IMR-90 (cell line): ENCODE measurements around the gene PRDM1. TPM values are rescaled to one million over a fixed set of nuclear protein-coding genes. Genes with fewer than 3 reads are reported as not detected.

Experiments used
- ATAC-seq: fragments of 200-7000 bp; cut with Tn5 transposase; 2 replicates; pipeline ENCODE4 v1.9.1; 2020; ENCODE audit warnings: low read depth, mild to moderate bottlenecking, moderate library complexity
- BruUV-seq: library from RNA; stranded (reverse); fragments of 400-500 nt; replicated peaks from 2 replicates; lab custom pipeline; 2021; lab: Mats Ljungman, UMichigan
- CTCF ChIA-PET: fragments of 300-600 bp; formaldehyde crosslinking; extraction: SDS; loops from one replicate; lab custom pipeline; 2021; ENCODE audit warnings: antibody characterized with exemption; lab: Yijun Ruan, JAX
- POLR2A ChIA-PET: fragments of 300-600 bp; sonication (Branson Sonifier 250); formaldehyde crosslinking; loops from one replicate; lab custom pipeline; 2022; ENCODE audit warnings: antibody characterized with exemption; ENCODE audit not compliant: unreplicated experiment; lab: Charles Lee
- DNase-seq: peaks from one replicate; pipeline ENCODE4 v3.0.0; 2013
- H2AFZ ChIP-seq: replicated peaks from 2 replicates; pipeline ENCODE3; 2013; ENCODE audit warnings: low read length, mild to moderate bottlenecking; ENCODE audit not compliant: poor library complexity
- H2AK5ac ChIP-seq: 2 replicates; pipeline ENCODE4 v1.6.1; 2013; ENCODE audit warnings: low read depth, low read length, inconsistent platforms
- H2AK9ac ChIP-seq: replicated peaks from 2 replicates; pipeline ENCODE3; 2013; ENCODE audit warnings: mild to moderate bottlenecking, low read depth, low read length, moderate library complexity; ENCODE audit not compliant: poor library complexity
- H2BK120ac ChIP-seq: 2 replicates; pipeline ENCODE4 v1.6.1; 2013; ENCODE audit warnings: low read depth, low read length, inconsistent platforms
- H2BK15ac ChIP-seq: 3 replicates; pipeline ENCODE4 v1.6.1; 2013; ENCODE audit warnings: low read depth, low read length, inconsistent platforms
- H2BK20ac ChIP-seq: 2 replicates; pipeline ENCODE4 v1.6.1; 2013; ENCODE audit warnings: low read depth, mild to moderate bottlenecking, inconsistent platforms, low read length, moderate library complexity
- H2BK5ac ChIP-seq: 2 replicates; pipeline ENCODE4 v1.6.1; 2013; ENCODE audit warnings: mild to moderate bottlenecking, low read depth, low read length, inconsistent platforms; ENCODE audit not compliant: poor library complexity, severe bottlenecking
- H3K14ac ChIP-seq: replicated peaks from 2 replicates; pipeline ENCODE4 v1.6.1; 2013; ENCODE audit warnings: low read depth, low read length, inconsistent platforms
- H3K18ac ChIP-seq: 2 replicates; pipeline ENCODE4 v1.6.1; 2013; ENCODE audit warnings: low read depth, low read length, control low read depth
- H3K23ac ChIP-seq: 2 replicates; pipeline ENCODE4 v1.6.1; 2013; ENCODE audit warnings: low read depth, low read length, inconsistent platforms
- H3K27ac ChIP-seq: 2 replicates; pipeline ENCODE4 v1.5.1; 2013; ENCODE audit warnings: mild to moderate bottlenecking, control low read depth, low read length; ENCODE audit not compliant: insufficient read depth
- H3K27me3 ChIP-seq: 2 replicates; pipeline ENCODE4 v1.6.1; 2013; ENCODE audit warnings: low read length; ENCODE audit not compliant: control insufficient read depth, insufficient read depth
- H3K36me3 ChIP-seq: 2 replicates; pipeline ENCODE4 v1.6.1; 2013; ENCODE audit warnings: low read length, mixed read lengths; ENCODE audit not compliant: control insufficient read depth, insufficient read depth
- H3K4ac ChIP-seq: 2 replicates; pipeline ENCODE4 v1.6.1; 2013; ENCODE audit warnings: low read depth, low read length, inconsistent platforms
- H3K4me1 ChIP-seq: 2 replicates; pipeline ENCODE4 v1.6.1; 2013; ENCODE audit warnings: low read length, mixed read lengths; ENCODE audit not compliant: control insufficient read depth, insufficient read depth
- H3K4me2 ChIP-seq: 2 replicates; pipeline ENCODE4 v1.6.1; 2013; ENCODE audit warnings: low read depth, mild to moderate bottlenecking, control low read depth, low read length, moderate library complexity
- H3K4me3 ChIP-seq: 2 replicates; pipeline ENCODE4 v1.5.1; 2013; ENCODE audit warnings: low read depth, mild to moderate bottlenecking, control low read depth, low read length, moderate library complexity; ENCODE audit not compliant: insufficient read depth
- H3K56ac ChIP-seq: 2 replicates; pipeline ENCODE4 v1.6.1; 2013; ENCODE audit warnings: low read length, inconsistent platforms; ENCODE audit not compliant: insufficient read depth; ENCODE audit errors: extremely low read depth
- H3K79me1 ChIP-seq, 2 experiments: 2 replicates each; pipeline ENCODE4 v1.6.1; 2013; ENCODE audit warnings: low read length in 2 of 2, inconsistent platforms in 1 of 2, low read depth in 1 of 2
- H3K9ac ChIP-seq: 2 replicates; pipeline ENCODE4 v1.6.1; 2013; ENCODE audit warnings: low read depth, low read length, control low read depth
- H3K9me1 ChIP-seq: 2 replicates; pipeline ENCODE4 v1.6.1; 2013; ENCODE audit warnings: low read length, inconsistent platforms; ENCODE audit not compliant: insufficient read depth
- H3K9me3 ChIP-seq: 2 replicates; pipeline ENCODE4 v1.6.1; 2013; ENCODE audit warnings: low read length; ENCODE audit not compliant: control insufficient read depth, insufficient read depth
- H4K20me1 ChIP-seq: 2 replicates; pipeline ENCODE4 v1.6.1; 2013; ENCODE audit warnings: low read length, inconsistent platforms; ENCODE audit not compliant: insufficient read depth
- H4K5ac ChIP-seq: 2 replicates; pipeline ENCODE4 v1.6.1; 2013; ENCODE audit warnings: mild to moderate bottlenecking, low read depth, low read length, control low read depth
- H4K8ac ChIP-seq, 2 experiments: 2 replicates each; pipeline ENCODE4 v1.6.1; 2013; ENCODE audit warnings: low read depth in 2 of 2, low read length in 2 of 2, control low read depth in 1 of 2, inconsistent platforms in 1 of 2
- H4K91ac ChIP-seq: 2 replicates; pipeline ENCODE4 v1.6.1; 2013; ENCODE audit warnings: low read depth, low read length, inconsistent platforms; ENCODE audit not compliant: insufficient read depth
- BHLHE40 ChIP-seq: fragments of 150-350 bp; IDR thresholded peaks from 2 replicates; pipeline ENCODE4 v1.6.1; 2016; ENCODE audit warnings: mild to moderate bottlenecking, low read depth, low read length
- CEBPB ChIP-seq: IDR thresholded peaks from 2 replicates; pipeline ENCODE4 v1.6.1; 2012; ENCODE audit warnings: low read depth, low read length, improper control_type of control experiment
- CHD1 ChIP-seq: IDR thresholded peaks from 2 replicates; pipeline ENCODE4 v1.6.1; 2012; ENCODE audit warnings: low read depth, low read length, improper control_type of control experiment
- ELK1 ChIP-seq: fragments of 150-350 bp; IDR thresholded peaks from 2 replicates; pipeline ENCODE4 v1.6.1; 2016; ENCODE audit warnings: low read depth, mild to moderate bottlenecking, low read length, moderate library complexity, borderline replicate concordance
- FOS ChIP-seq: fragments of 150-350 bp; IDR thresholded peaks from 2 replicates; pipeline ENCODE4 v1.6.1; 2016; ENCODE audit warnings: low read depth, low read length
- MAFK ChIP-seq: IDR thresholded peaks from 2 replicates; pipeline ENCODE4 v1.6.1; 2012; ENCODE audit warnings: low read depth, low read length, improper control_type of control experiment
- MAZ ChIP-seq: IDR thresholded peaks from 2 replicates; pipeline ENCODE4 v1.6.1; 2012; ENCODE audit warnings: low read depth, mild to moderate bottlenecking, low read length, improper control_type of control experiment, moderate library complexity, borderline replicate concordance
- MXI1 ChIP-seq: IDR thresholded peaks from 2 replicates; pipeline ENCODE4 v1.6.1; 2012; ENCODE audit warnings: low read depth, mild to moderate bottlenecking, low read length, moderate library complexity, borderline replicate concordance
- NFE2L2 ChIP-seq: fragments of 150-350 bp; IDR thresholded peaks from 2 replicates; pipeline ENCODE4 v1.6.1; 2016; ENCODE audit warnings: low read depth, mild to moderate bottlenecking, low read length
- RAD21 ChIP-seq: IDR thresholded peaks from 2 replicates; pipeline ENCODE4 v1.6.1; 2012; ENCODE audit warnings: low read length, improper control_type of control experiment
- RCOR1 ChIP-seq: IDR thresholded peaks from 2 replicates; pipeline ENCODE4 v1.6.1; 2012; ENCODE audit warnings: mild to moderate bottlenecking, low read length, improper control_type of control experiment; ENCODE audit not compliant: insufficient replicate concordance
- RFX5 ChIP-seq: IDR thresholded peaks from 2 replicates; pipeline ENCODE4 v1.8.0; 2012; ENCODE audit warnings: low read depth, mild to moderate bottlenecking, low read length, moderate library complexity
- SMC3 ChIP-seq: fragments of 150-350 bp; IDR thresholded peaks from 2 replicates; pipeline ENCODE4 v1.6.1; 2016; ENCODE audit warnings: low read depth, mild to moderate bottlenecking, antibody characterized with exemption, low read length, moderate library complexity
- WGBS, 2 experiments: methylation state at CpG; one replicate each; pipeline versions ENCODE4 v1.1.5 to v1.1.7; 2013; ENCODE audit warnings: missing lambda C conversion rate in 2 of 2; ENCODE audit not compliant: insufficient read length in 1 of 2; ENCODE audit errors: extremely low coverage in 2 of 2; 5-methylcytosine and 5-hydroxymethylcytosine counted together
- dilution Hi-C: fragments of 300-500 bp; cut with HindIII; formaldehyde crosslinking; loops from one replicate; pipeline ENCODE4 v1.14.3; 2018; ENCODE audit warnings: low sequenced_read_pairs; ENCODE audit not compliant: unreplicated experiment
- in situ Hi-C: fragments of 300-500 bp; cut with MboI; formaldehyde crosslinking; loops from 3 replicates; pipeline ENCODE4 v1.14.3; 2019; ENCODE audit warnings: low sequenced_read_pairs, inconsistent platforms, mixed read lengths
- intact Hi-C: fragments of 100-400 bp; cut with micrococcal nuclease; formaldehyde crosslinking; loops from 2 replicates; pipeline ENCODE4 v1.10.0; 2022
- polyA plus RNA-seq, 3 experiments: library from polyadenylated mRNA; depleted of rRNA; stranded (reverse); fragments of >200 nt; gene quantifications; 2 replicates each; pipeline ENCODE4 v1.2.3, GENCODE V29; 2012; ENCODE audit warnings: low replicate concordance in 1 of 3
- total RNA-seq: library from RNA; depleted of rRNA; stranded (reverse); fragments of >200 nt; gene quantifications from 2 replicates; pipeline ENCODE4 v1.2.3, GENCODE V29; 2012
- TF ChIP-seq, protein P1 (sequence below): fragments of 150-350 bp; IDR thresholded peaks from 2 replicates; pipeline ENCODE4 v1.6.1; 2017; ENCODE audit warnings: mild to moderate bottlenecking, antibody characterized with exemption, low read length, low read depth
- TF ChIP-seq, protein P2 (sequence below): conservative IDR thresholded peaks from 2 replicates; pipeline ENCODE4 v1.5.1; 2012; ENCODE audit warnings: mild to moderate bottlenecking, low read depth, low read length, improper control_type of control experiment

PRDM1 gene
- total and polyA plus RNA-seq, 2 of the 4 experiments (the other 2 are of a cell fraction), result 2.3 to 3.0 TPM

- Histone ChIP-seq H3K27ac (no peak overlapping the region), H3K79me1 (no peaks in the 10 kb centered on the region), H2AFZ (peak overlapping the region; percentile 35), H3K9ac (no peak overlapping the region), H3K4me1 (peaks cover 7% of the 10 kb centered on the region), H3K9me1 (no peaks in the 10 kb centered on the region), H3K4me2 (no peak overlapping the region), H3K36me3 (no peaks in the 10 kb centered on the region), H4K91ac (no peak overlapping the region), H3K56ac (no peak overlapping the region), H4K20me1 (no peaks in the 10 kb centered on the region), H3K9me3 (no peaks in the 10 kb centered on the region), H4K8ac (no peak overlapping the region), H3K4me3 (no peak overlapping the region), H3K14ac (no peak overlapping the region), H2AK5ac (peak overlapping the region; percentile 83; the same call in 1 of the 2 replicates), H3K18ac (no peak overlapping the region), H2BK120ac (no peak overlapping the region), H3K27me3 (no peaks in the 10 kb centered on the region), H2AK9ac (no peak overlapping the region), H2BK5ac (no peak overlapping the region), H3K23ac (no peak overlapping the region), H2BK15ac (no peak overlapping the region), H3K4ac (peak overlapping the region; percentile 9; the same call in 1 of the 2 replicates), H4K5ac (no peak overlapping the region), H2BK20ac (no peak overlapping the region; the same call in 1 of the 2 replicates)
- ATAC-seq (no peak), DNase-seq (no peak)
- TF ChIP-seq MAFK (no peak), RCOR1 (no peak), MAZ (no peak), CEBPB (no peak), FOS (no peak), SMC3 (no peak), RAD21 (no peak), NFE2L2 (no peak), MXI1 (no peak), BHLHE40 (no peak), ELK1 (no peak), RFX5 (no peak), CHD1 (no peak)
- TF ChIP-seq, protein P1, sequence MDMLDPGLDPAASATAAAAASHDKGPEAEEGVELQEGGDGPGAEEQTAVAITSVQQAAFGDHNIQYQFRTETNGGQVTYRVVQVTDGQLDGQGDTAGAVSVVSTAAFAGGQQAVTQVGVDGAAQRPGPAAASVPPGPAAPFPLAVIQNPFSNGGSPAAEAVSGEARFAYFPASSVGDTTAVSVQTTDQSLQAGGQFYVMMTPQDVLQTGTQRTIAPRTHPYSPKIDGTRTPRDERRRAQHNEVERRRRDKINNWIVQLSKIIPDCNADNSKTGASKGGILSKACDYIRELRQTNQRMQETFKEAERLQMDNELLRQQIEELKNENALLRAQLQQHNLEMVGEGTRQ, result no peak
- TF ChIP-seq, protein P2, sequence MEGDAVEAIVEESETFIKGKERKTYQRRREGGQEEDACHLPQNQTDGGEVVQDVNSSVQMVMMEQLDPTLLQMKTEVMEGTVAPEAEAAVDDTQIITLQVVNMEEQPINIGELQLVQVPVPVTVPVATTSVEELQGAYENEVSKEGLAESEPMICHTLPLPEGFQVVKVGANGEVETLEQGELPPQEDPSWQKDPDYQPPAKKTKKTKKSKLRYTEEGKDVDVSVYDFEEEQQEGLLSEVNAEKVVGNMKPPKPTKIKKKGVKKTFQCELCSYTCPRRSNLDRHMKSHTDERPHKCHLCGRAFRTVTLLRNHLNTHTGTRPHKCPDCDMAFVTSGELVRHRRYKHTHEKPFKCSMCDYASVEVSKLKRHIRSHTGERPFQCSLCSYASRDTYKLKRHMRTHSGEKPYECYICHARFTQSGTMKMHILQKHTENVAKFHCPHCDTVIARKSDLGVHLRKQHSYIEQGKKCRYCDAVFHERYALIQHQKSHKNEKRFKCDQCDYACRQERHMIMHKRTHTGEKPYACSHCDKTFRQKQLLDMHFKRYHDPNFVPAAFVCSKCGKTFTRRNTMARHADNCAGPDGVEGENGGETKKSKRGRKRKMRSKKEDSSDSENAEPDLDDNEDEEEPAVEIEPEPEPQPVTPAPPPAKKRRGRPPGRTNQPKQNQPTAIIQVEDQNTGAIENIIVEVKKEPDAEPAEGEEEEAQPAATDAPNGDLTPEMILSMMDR, result no peak
- BruUV-seq, result no TSS peak
- ChIA-PET CTCF (no interaction called here), POLR2A (no interaction called here)
- intact Hi-C loops, result no loop called here
- in situ Hi-C loops, result no loop called here
- dilution Hi-C loops, result no loop called here
- 88% methylated on average over 8 of the region's 17 CpGs; no CpG with 5 or more reads in 1 of the 2 experiments for WGBS, 2 experiments
These were observed 48.1 kb downstream of the PRDM1 start for GRCh38 chr6:106134087-106134770.
